T-helper 2 cell treated with Interferon-gamma antibody and Interleukin-4, amounts not matched to agents 100 ng/mL and 5 ng/mL, for 36 hours (primary cell): ENCODE measurements around the gene MT1F. TPM values are rescaled to one million over a fixed set of nuclear protein-coding genes. Genes with fewer than 3 reads are reported as not detected.
"Not testable (repeated sequence)": the region's sequence is repeated elsewhere in the genome, so short reads cannot be mapped to it uniquely, and the experiment has no call there.

Experiments used
- intact Hi-C: fragments of 100-400 bp; cut with micrococcal nuclease; formaldehyde crosslinking; loops from one replicate; pipeline ENCODE4 v1.15.1; 2023
- total RNA-seq: library from RNA; stranded (reverse); gene quantifications from 2 replicates; pipeline ENCODE4 v1.2.3, GENCODE V29; 2022

Gene MT1F
- total RNA-seq, 1 donor from 2014 or later: 24.1 TPM

DNA sequence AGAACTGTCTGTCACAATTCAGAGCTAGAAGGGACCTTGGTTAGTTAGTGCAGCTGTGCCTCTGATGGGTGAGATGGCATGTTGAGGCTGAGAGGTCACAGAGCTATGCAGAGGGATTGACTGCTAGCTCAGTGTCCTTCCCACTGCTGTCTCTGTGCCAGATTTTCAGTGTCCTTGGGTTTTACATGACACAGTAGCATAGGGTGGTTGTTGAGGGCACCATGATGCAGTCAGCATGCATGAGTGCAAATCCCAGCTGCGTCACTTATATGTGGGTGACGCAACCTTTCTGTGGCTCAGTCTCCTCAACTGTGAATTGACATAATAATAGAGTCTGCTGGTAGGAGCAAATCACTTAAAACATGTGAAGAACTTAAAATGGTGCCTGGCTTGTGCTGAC, 16.6 kb upstream of the MT1F start:
- intact Hi-C loops: loop anchor here (5.0 kb wide), 1 partner anchor 41 kb away; the partner anchor contains the start of gene MT1X

DNA sequence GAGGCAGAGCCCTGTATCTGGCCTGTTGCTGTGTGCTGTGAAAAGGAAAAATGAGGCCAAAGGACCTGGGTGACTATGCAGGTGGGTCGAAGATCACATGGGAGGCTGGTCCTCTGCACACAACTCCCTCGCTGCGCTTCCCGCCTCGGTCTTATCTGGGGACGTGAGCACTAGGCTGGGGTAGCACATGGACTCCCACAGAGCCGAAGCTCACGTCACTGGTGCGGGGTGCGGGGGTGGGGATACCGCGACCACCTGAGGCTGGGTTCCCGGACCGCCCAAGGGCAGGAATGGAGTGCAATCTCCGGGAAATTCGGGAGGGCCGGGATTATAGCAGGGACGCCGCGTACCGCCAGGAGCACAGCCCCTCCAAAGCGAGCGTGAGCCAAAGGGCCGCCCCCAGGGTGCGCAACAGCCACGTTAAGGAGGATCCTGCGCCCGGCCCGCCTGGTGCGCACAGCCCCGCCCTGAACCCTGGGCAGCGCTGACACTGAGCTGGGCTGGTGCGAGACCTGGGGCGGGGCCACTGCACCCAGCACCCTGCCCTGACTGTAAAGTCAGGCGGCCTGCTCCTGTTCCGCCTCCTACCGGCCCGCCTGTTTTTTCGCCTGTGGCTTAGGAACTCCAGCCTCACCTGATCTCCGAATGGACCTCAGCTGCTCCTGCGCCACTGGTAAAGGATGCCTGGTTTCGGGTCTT, 14.5 kb upstream of the MT1F start:
- intact Hi-C loops: loop anchor here (2.0 to 5.0 kb wide), 5 partner anchors 14 to 66 kb away; partner anchors contain the start of genes MT1E, MT1F and MT1X

DNA sequence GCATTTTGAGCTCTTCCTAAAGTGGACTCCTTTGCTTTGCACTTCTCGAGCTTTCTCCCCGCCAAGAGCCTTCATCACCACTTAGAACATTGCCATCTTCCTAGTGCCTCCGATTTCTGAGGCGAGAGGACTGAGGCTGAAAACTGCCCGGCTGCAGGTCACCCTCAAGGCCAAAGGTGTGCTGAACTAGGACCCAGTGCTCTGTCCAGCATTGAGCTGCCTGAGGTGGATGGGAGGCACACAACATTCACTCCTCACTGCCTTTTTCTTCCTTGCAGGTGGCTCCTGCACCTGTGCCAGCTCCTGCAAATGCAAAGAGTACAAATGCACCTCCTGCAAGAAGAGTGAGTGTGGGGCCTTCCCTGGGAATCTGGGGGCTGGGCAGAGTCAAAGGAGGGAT, 13.9 kb upstream of the MT1F start:
- intact Hi-C loops: loop anchor here (2.0 to 5.0 kb wide), 5 partner anchors 13 to 67 kb away; partner anchors contain the start of genes MT1E, MT1F and MT1X

DNA sequence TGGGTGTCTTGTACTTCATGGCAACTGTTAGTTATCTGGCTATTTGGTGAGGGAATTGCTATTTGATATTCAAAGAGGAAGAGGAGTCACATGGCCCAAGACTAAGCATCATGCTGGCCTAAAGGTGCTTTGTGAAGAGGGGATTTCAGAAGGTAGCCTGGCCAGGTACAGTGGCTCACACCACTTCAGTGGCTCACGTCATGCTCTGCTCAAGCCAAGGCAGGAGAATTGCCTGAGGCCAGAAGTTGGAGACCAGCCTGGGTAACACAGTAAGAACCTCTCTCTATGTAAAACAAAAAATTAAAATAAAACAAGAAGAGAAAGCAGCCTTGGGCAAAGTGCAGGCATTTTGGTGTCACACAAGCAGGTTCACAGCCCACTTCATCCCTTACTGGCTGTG, 12.4 kb upstream of the MT1F start:
- intact Hi-C loops: no loop called here

DNA sequence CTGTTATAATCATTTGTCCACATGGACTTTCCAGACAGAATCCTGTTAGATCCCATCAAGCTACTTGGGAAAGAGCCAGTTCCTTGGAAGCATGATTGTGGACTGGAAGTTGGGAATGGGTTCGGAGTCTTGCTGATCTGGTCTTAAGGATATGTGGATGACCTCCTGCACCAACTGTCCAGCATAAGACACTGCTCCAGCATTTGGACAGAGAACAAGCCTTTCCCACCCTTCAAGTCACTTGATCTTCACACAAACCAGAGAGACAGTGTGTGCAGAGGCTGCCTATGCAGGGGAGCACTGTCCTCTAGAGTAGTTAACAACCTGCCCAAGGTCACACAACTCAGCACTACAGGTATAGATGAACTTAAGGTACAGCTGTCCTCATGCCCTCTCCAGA, 11.9 kb upstream of the MT1F start:
- intact Hi-C loops: no loop called here

DNA sequence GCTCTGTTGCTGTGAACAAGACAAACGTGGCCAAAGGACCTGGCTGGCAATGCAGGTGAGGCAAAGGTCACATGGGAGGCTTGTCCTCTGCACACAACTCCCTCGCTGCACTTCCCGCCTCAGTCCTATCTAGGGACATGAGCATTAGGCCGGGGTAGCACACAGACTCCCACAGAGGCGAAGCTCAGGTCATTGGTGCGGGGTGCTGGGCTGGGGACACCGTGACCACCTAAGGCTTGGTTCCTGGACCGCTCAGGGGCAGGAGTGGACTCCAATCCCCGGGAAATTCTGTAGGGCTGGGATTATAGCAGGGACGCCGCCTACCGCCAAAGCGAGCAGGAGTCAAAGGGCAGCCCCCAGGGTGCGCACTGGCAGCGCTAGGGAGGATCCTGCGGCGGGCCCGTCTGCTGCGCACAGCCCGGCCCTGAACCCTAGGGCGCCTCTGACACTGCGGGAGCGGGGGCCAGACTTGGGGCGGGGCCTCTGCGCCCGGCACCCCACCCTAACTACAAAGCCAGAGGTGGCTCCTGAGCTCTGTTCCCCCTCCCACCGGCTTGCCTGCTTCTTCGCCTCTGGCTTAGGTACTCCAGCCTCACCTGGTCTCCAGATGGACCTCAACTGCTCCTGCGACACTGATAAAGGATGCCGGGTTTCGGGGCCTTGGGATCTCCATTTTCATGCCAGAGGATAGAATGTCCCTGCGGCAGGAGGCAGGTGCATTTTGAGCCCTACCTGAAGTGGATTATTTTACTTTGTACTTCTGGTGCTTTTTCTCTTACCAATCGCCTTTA, 9.9 kb upstream of the MT1F start:
- intact Hi-C loops: no loop called here

DNA sequence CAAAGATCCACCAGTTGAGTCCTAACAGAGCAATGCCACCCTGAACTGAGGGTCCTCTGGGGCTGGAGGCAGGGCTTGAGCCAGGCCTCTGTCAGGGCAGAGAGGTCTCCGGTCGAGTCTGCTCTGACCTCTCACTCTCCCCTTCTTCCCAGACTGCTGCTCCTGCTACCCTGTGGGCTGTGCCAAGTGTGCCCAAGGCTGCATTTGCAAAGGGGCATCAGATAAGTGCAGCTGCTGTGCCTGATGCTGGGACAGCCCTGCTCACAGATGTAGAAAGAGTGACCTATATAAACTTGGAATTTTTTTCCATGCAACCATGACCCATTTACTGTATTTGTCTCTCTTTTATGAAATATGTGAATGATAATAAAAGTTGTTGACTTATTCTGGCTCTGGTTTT, 8.5 kb upstream of the MT1F start:
- intact Hi-C loops: no loop called here

DNA sequence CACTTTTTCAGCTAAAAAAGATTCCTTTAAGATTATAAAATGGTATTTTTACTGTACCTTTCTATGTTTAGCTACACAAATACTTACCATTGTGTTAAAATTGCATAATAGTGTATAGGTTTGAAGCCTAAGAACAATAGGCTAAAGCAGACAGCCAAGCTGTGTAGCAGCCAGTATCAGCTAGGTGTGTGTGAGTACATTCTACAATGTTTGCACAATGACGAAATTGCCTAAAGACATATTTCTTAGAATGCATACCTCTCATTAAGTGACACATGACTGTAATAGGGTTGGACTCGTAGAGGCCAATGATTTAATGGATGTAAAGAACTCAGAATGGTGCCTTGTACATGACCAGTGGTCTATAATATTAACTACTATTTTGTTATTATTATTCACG, 7.9 kb upstream of the MT1F start:
- intact Hi-C loops: no loop called here

DNA sequence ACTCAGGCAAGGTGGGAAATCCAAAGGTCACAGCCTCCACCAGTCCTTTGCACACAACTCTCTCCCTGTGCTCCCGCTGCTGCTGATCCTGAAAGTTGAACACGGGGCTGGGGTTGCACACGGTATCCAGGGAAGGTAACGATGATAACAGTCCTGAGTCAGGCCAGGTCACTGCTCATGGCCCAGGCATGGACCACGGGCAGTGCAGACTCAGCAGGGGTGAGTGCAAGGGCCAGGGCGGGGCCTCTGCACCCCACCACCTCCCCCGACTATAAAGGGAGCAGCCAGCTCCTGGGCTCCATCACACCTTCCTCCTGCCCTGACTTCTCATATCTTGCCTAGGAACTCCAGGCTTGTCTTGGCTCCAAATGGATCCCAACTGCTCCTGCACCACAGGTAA, 6.2 kb upstream of the MT1F start, which contains the start of gene MT1B:
Gene MT1B, plus strand, starts transcription at position 301 of the 400 bp plus-strand sequence. Its CDS starts 68 bp downstream, at position 369.
- intact Hi-C loops: no loop called here

DNA sequence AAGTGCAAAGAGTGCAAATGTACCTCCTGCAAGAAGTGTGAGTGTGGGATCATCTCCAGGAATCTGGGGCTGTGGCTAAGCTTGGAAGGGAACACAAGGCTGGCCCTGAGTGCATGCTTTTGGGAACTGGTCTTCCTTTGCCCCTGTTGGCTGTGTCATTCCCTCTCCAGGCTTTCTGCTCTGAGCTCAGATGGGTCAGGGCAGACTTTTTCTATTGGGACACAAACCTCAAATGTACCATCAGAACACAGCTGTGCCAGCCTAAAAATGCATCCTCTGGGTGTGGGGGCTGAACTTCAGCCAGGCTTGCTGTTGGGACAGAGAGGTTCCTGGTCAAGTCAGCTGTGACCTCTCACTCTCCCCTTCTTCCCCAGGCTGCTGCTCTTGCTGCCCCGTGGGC, 5.2 kb upstream of the MT1F start:
- intact Hi-C loops: no loop called here

DNA sequence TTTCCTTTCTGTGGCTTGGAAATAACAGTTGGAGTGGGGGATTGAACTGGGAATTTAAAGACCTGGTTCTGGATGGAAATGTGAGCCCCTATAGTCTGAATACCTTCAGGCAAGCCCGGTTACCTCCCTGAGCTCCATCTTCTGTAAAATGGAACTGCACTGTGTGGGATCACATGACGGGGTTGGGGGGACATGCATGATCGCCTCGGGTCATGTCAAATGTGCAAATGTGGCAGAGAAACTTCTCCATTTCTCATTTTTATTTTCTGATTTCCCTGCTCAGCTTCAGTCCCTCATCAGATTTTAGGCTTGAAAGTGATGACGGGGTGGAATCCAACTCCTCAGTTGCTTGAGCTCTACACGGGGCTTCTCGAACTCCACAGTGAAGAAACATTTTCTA, 4.5 kb upstream of the MT1F start:
- intact Hi-C loops: no loop called here

DNA sequence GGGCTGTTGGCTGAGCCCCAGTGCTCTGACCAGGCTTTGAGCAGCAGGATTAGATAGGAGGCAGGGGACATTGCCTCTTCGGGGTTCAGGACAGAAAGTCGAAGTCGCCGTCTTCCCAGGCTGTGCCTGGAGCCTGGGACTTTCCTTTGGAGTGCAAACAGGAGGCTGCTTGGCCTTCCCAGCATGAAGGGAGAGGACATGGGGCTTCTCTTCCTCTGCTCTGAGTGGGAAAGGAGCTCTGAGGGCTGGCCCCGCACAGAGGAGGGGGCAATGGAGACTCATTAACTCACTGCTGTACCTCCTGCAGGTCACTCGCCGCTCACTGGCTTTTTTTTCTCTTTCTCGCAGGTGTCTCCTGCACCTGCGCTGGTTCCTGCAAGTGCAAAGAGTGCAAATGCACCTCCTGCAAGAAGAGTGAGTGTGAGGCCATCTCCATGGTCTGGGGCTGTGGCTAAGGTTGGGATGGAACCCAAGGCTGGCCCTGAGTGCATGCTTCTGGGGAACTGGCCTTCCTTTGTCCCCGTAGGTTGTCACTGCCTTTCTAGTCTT, 642 bp downstream of the MT1F start:
- intact Hi-C loops: loop anchor here (2.0 kb wide), 2 partner anchors 24 to 44 kb away; partner anchors contain the start of gene MT1X

DNA sequence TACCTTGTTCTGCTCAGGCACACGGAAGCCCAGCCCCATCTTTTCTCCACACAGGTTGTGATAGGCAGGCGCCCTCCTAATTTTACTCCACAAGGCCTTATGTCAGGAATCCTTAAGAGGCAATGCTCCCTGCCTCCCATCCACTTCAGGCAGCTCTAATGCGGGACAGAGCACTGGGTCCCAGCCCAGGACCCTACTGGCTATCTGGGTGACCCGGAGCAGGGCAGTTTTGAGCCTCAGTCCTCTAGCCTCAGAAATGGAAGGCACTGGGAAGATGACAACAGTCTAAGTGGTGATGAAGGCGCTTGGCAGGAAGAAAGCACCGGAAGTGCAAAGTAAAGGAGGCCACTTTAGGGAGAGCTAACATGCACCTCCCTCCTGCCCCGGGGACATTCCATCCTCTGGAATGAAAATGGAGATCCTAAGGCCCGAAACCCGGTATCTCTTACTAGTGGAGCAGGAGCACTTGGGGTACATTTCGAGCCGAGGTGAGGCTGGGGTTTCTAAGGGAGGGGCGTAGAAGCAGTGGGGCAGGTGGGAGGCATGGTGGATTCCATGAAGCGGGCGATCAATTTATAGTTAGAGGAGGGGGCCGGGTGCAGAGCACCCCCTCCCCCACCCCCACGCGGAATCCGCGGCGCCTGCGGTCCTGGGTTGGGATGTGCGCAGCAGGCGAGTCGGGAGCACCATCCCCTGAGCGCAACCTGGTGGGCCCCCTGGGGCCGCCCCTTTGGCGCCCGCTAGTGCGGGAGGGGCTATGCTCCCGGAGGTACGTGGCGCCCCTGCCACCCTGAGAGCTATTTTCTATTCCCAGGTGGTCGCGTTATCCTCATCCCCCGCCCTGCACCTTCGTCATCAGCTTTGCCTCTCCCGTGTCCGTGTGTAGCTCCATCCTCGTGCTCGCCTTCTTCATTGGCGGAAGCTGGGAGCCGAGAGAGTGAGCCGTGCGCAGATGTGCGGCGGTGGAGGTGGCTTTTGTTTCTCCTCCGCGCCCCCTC, 4.9 kb downstream of the MT1F start:
- intact Hi-C loops: no loop called here

DNA sequence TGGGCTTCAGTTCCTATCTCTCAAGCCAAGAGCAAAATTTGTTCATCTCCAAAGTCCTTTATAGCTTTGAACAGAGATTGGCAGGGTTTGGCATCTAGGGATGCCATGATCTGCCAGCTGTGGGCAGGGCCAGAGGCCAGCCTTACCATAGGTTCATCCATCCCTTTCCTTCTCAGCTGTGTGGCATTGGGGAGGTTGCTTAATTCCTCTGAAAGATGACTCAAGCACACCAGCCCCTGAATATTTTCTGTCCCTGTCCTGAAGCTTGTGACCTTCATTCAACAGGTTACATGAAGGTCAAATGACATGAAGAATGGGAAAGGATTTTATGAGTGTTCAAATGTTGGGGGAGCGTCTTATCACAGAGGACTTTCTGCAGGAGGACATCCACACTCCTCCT, 6.7 kb downstream of the MT1F start:
- intact Hi-C loops: no loop called here

DNA sequence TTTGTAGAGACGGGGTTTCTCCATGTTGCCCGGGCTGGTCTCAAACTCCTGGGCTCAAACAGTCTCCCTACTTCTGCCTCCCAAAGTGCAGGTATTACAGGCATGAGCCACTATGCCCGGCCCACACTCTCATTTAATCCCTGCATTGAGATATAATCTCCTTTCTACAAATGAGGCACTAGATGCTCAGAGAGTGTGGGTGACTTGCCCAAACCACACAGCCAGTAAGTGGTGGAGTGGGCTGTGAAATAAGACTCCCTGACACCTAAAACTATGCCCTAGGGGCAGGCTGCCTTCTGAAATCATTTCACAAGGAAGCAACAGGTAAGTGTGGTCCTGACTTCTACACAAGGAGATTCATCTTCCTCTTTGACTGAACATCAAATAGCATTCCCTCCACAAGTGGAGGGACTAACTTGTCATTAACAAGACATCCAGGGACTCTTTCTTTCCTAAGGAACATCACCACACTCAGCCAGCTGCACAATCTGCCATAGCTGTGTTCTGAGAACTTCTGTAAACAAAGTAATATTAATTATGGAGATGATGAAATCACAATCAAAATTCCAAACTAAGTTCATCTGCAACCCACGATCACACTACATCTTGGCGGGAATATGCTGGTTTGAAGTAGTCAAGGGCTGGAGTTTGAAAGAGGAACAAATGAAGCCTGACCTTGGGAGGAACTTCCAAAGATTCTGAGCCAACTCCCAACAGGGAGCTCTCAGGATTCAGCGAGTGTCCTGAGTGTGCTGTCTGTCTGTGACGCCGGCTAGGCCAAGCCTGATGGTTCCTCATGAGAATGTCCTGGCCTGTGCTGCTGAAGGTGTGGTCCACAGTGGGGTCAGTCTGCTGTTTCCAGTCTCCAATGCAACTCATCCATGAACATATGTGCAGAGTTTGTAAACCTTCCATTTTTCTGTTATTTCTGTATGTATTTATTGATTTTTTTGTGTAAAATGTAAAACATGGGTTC, 7.8 kb downstream of the MT1F start:
- intact Hi-C loops: not testable (repeated sequence)

DNA sequence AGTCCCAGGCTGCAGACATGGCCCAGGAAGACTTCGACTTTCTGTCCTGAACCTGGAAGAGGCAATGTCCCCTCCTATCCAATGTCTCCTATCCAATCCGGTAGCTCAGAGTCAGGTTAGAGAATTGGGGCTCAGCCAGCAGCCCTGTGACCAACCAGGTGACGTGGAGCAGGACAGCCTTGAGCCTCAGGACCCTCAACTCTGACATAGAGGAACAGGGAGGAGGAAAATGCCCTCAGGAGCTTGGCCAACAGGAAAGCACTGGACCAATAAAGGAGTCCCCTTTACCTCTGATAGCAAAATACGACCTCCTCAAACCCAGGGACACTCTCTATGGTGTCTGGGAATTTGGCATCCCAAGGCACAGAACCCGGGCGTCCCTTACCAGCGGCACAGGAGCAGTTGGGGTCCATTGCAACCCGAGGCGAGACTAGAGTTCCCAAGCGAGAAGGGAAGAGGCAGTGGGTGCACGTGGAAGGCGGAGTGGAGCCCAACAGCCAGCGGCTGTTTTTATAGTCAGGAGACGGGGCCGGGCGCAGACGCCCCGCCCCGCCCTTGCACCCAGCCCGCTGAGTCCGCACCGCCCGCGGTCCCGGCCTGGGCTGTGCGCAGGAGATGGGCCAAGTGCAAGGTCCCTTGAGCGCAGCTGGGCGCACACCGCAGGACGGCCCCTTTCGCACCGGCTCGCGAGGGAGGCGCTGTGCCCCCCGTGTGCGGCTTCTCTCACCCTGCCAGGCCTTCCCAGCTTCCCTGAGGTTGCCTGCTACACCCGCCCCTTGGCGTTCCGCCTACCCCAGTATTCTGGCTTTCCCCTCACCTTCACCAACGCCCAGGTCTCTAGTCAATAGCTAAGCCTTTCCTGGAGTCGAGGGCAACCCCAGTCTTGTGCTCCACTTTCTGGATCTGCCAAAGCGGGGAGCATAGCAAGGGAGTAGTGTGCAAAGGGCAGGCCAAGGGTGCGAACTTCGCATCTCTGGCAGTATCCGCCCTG, 10.1 kb downstream of the MT1F start, which contains the start of gene MT1G:
Gene MT1G, minus strand, starts transcription at position 485 of the 991 bp plus-strand sequence. Its CDS starts 72 bp downstream, at position 413.
- intact Hi-C loops: no loop called here

DNA sequence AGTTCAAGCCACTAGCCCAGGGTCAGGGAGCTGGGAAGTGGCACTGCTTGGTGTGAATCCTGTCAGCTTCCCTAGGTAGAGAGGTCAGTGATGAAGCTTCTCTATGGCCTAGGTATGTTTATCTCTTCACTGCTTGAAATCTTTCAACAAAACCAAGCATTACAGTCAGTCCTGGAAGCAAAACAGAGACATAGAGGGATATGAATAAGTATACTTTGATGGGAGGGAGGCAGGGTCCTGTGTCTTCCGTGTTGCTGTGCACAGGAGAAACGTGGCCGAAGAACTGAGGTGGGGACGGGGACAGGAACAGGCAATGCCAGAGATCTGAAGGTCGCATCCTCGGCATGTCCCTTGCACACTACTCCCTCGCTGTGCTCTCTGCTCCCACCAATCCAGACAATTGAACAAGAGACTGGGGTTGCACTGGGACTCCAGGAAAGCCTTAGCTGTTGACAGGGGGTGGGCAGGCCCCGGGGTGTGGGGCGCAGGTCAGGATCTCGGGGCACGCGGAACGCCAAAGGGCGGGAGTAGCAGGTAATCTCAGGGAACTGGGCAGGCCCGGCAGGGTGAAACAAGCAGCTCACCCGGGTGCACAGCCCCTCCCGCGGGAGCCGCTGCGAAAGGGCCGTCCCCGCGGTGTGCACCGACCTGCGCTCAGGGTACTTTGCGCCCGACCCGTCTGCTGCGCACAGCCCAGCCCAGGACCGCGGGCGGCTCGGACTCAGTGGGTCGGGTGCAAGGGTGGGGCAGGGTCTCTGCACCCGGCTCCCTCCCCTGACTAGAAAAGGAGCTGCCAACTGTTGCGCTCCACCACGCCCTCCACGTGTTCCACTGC, 11.5 kb downstream of the MT1F start, which contains the start of gene MT1H:
Gene MT1H, plus strand, starts transcription at position 810 of the 835 bp plus-strand sequence. CDS start 71 bp downstream, outside the sequence.
- intact Hi-C loops: no loop called here
